Heart left ventricle (tissue), 16 donors: ENCODE results near the gene GNAO1. TPM values are rescaled to one million over a fixed set of nuclear protein-coding genes. Genes with fewer than 3 reads are reported as not detected.

Experiments
- ATAC-seq, 4 donors: fragments of 200-7000 bp; cut with Tn5 transposase; one replicate each; pipeline ENCODE4 v1.9.1; 2020 to 2022; ENCODE audit warnings: moderate library complexity in 4 of 4, mild to moderate bottlenecking in 3 of 4, moderate number of reproducible peaks in 1 of 4
- DNase-seq, 5 donors: peaks; one replicate each; pipeline ENCODE4 v3.0.0-alpha.2; 2020
- H3K27ac ChIP-seq, 12 donors: fragments of 200-600 bp; sonication (generic) in 4 of 12; one replicate each; pipeline versions ENCODE4 v1.5.0 to v1.8.0; 2016 to 2022; ENCODE audit warnings: mild to moderate bottlenecking in 2 of 12
- H3K27me3 ChIP-seq, 9 donors: fragments of 200-600 bp; sonication (generic) in 2 of 9; one replicate each; pipeline versions ENCODE4 v1.5.1 to v1.8.0; 2016 to 2022; ENCODE audit warnings: mild to moderate bottlenecking in 3 of 9
- H3K36me3 ChIP-seq, 9 donors: fragments of 200-600 bp; sonication (generic) in 2 of 9; one replicate each; pipeline versions ENCODE4 v1.5.0 to v1.8.0; 2018 to 2022; ENCODE audit warnings: mild to moderate bottlenecking in 2 of 9
- H3K4me1 ChIP-seq, 12 donors: fragments of 200-600 bp; sonication (generic) in 4 of 12; one replicate each; pipeline versions ENCODE4 v1.5.0 to v1.8.0; 2016 to 2022; ENCODE audit warnings: mild to moderate bottlenecking in 3 of 12
- H3K4me3 ChIP-seq, 12 donors: fragments of 200-600 bp; sonication (generic) in 4 of 12; one replicate each; pipeline versions ENCODE4 v1.5.0 to v1.8.0; 2017 to 2022; ENCODE audit warnings: mild to moderate bottlenecking in 9 of 12, moderate library complexity in 4 of 12
- H3K9me3 ChIP-seq, 12 donors: fragments of 200-600 bp; sonication (generic) in 4 of 12; one replicate each; pipeline versions ENCODE4 v1.5.0 to v1.8.0; 2016 to 2022; ENCODE audit warnings: mild to moderate bottlenecking in 1 of 12
- CTCF ChIP-seq, 12 donors: fragments of 200-600 bp; sonication (generic) in 4 of 12; IDR thresholded peaks; one replicate each; pipeline versions ENCODE4 v1.5.0 to v1.8.0; 2018 to 2022; ENCODE audit warnings: antibody characterized with exemption in 12 of 12, mild to moderate bottlenecking in 5 of 12
- POLR2A ChIP-seq, 2 donors: fragments of 450-650 bp; IDR thresholded peaks; one replicate each; pipeline ENCODE4 v1.6.1; 2017; ENCODE audit warnings: antibody characterized with exemption in 2 of 2, mild to moderate bottlenecking in 2 of 2, moderate library complexity in 2 of 2
- WGBS, 4 donors: extraction: QIAGEN DNeasy Blood & Tissue Kit in 2 of 4; methylation state at CpG; one replicate each; pipeline versions ENCODE4 v1.1.5 to v1.1.7; 2013 to 2018; 5-methylcytosine and 5-hydroxymethylcytosine counted together
- intact Hi-C, 10 donors: fragments of 100-400 bp; cut with DNase I; formaldehyde crosslinking; loops; one replicate each; pipeline versions ENCODE4 v1.11.1 to v1.14.2; 2022
- polyA plus RNA-seq, 2 donors: library from polyadenylated mRNA; stranded (reverse); fragments of 200-250 nt; gene quantifications; one replicate each; pipeline ENCODE4 v1.2.3, GENCODE V29; 2013
- total RNA-seq, 9 donors: library from RNA; depleted of rRNA in 2 of 9; stranded (reverse); fragments of >200 nt in 2 of 9; fragmentation: NEBNext Ultra II Directional in 3 of 9; extraction: Animal tissue kit (Norgen Biotek cat#: 25700) in 3 of 9; gene quantifications; one replicate each; pipeline versions ENCODE4 v1.1.0 to v1.2.4, GENCODE V29; 2016 to 2023
- donor health status: ischemic (EF 13 %, LVEDD 7.1; RV severe dilation, severe dysfunction).
- donor health status: healthy with polysubstance abuse.
- donor health status: DM: no; HTN: yes; CAD: no.
- donor health status: DM: no; HTN: no; CAD: no.
- donor health status: ischemic (EF 25% LVEDD 6.9; RV normal size, moderate dysfunction).
- donor health status: ischemic (EF 25% LVEDD 5.7; RV mildly dilated, moderate dysfunction).
- donor health status: healthy.
- donor health status: DM: yes; HTN: yes; CAD: no.
- donor health status: ischemic (EF 35%, LVEDD 5.7; RV mildly dilated, moderate dysfunction).
- donor health status: nonischemic (EF 11% LVEDD 7.7; RV severe dilation, severe dysfunction).
- donor health status: DM: yes; HTN: yes; CAD: no.
- donor health status: PGD.
- donor health status: ischemic (EF 29% LVEDD 5.4; RV normal size, mild dysfunction).
- donor health status: nonischemic (EF 23%, LVEDD 6.1; RV moderate dilation, normal function).

Gene GNAO1
- total and polyA plus RNA-seq, 11 donors: 1.4 to 26.8 (median 12.0) TPM

- Histone ChIP-seq H3K4me3 (no peak overlapping the region), H3K36me3 (no peaks in the 10 kb centered on the region), H3K9me3 (no peaks in the 10 kb centered on the region), H3K27me3 (no peaks in the 10 kb centered on the region), H3K4me1 (peaks cover 0 to 74% (median 40%) of the 10 kb centered on the region in 12 donors), H3K27ac (peak overlapping the region in 1 of 12 donors; percentile 89)
- intact Hi-C loops: loop anchor here in 2 of 10 donors (5.0 to 10.0 kb wide), 2 partner anchors 61 to 64 kb away; partner anchors contain the start of gene GNAO1 (in 2 of the 2)
- WGBS, 4 donors: 48 to 70% (median 55%) methylated on average over 1 of the region's 1 CpG
- no peak for ATAC-seq
- no peak for DNase-seq
- TF ChIP-seq CTCF (IDR thresholded peaks at IDR 0.05) (no peak), POLR2A (IDR thresholded peaks at IDR 0.05) (no peak)
These were observed 64.6 kb downstream of the GNAO1 start for GRCh38 chr16:56255904-56256303.

- no peaks in the 10 kb centered on the region for H3K36me3 ChIP-seq
- H3K27ac ChIP-seq: peak overlapping the region in 9 of 12 donors; percentile 6 to 89 (median 55)
- peaks cover 0 to 72% (median 40%) of the 10 kb centered on the region in 12 donors for H3K4me1 ChIP-seq
- H3K4me3 ChIP-seq: no peak overlapping the region
- intact Hi-C loops: loop anchor here in 2 of 10 donors (5.0 to 10.0 kb wide), 2 partner anchors 62 to 65 kb away; partner anchors contain the start of gene GNAO1 (in 2 of the 2)
- H3K9me3 ChIP-seq: no peaks in the 10 kb centered on the region
- H3K27me3 ChIP-seq: no peaks in the 10 kb centered on the region
- peak; percentile 68 to 90 (median 75) for DNase-seq
- TF ChIP-seq POLR2A (IDR thresholded peaks at IDR 0.05): no peak
- no peak for TF ChIP-seq CTCF (IDR thresholded peaks at IDR 0.05)
- WGBS, 4 donors: 50 to 58% (median 52%) methylated on average over 6 of the region's 6 CpGs
- ATAC-seq: peak in 3 of 4 donors; percentile 13 to 35 (median 27)
These were observed 66.0 kb downstream of the GNAO1 start for GRCh38 chr16:56257239-56257638.

GRCh38 chr16:56257666-56258342 is 66.5 kb downstream of the GNAO1 start:
- peak in 2 of 4 donors; percentile 35 to 49 for ATAC-seq
- peak overlapping the region in 10 of 12 donors; percentile 6 to 89 (median 55) for H3K27ac ChIP-seq

GRCh38 chr16:56258508-56259424 is 67.5 kb downstream of the GNAO1 start:
- H3K4me3 ChIP-seq: no peak overlapping the region
- H3K27ac ChIP-seq: peak overlapping the region in 3 of 12 donors; percentile 13 to 89 (median 43)
- H3K4me1 ChIP-seq: peaks cover 0 to 60% (median 32%) of the 10 kb centered on the region in 12 donors
- DNase-seq: no peak
- TF ChIP-seq CTCF (IDR thresholded peaks at IDR 0.05): no peak
- TF ChIP-seq POLR2A (IDR thresholded peaks at IDR 0.05): no peak
- WGBS, 4 donors: 78 to 87% (median 82%) methylated on average over 8 of the region's 8 CpGs
- no peaks in the 10 kb centered on the region for H3K36me3 ChIP-seq
- no peaks in the 10 kb centered on the region for H3K9me3 ChIP-seq
- ATAC-seq: peak in 2 of 4 donors; percentile 15 to 36
- intact Hi-C loops: loop anchor here in 2 of 10 donors (5.0 to 10.0 kb wide), 2 partner anchors 64 to 66 kb away; partner anchors contain the start of gene GNAO1 (in 2 of the 2)
- H3K27me3 ChIP-seq: no peaks in the 10 kb centered on the region

More at GRCh38 chr16:56257666-56258342, 66.5 kb downstream of the GNAO1 start:
- 64 to 80% (median 74%) methylated on average over 8 of the region's 8 CpGs for WGBS, 4 donors
- H3K27me3 ChIP-seq: no peaks in the 10 kb centered on the region
- peaks cover 0 to 67% (median 35%) of the 10 kb centered on the region in 12 donors for H3K4me1 ChIP-seq
- H3K9me3 ChIP-seq: no peaks in the 10 kb centered on the region
- no peak for TF ChIP-seq POLR2A (IDR thresholded peaks at IDR 0.05)
- intact Hi-C loops: loop anchor here in 2 of 10 donors (5.0 to 10.0 kb wide), 2 partner anchors 63 to 66 kb away; partner anchors contain the start of gene GNAO1 (in 2 of the 2)
- H3K4me3 ChIP-seq: no peak overlapping the region
- peak in 3 of 5 donors; percentile 55 to 63 (median 57) for DNase-seq
- H3K36me3 ChIP-seq: no peaks in the 10 kb centered on the region
